HG03469 (cell line): ENCODE results near the gene AP5Z1.
"Not testable (repeated sequence)": the region's sequence is repeated elsewhere in the genome, so short reads cannot be mapped to it uniquely, and the experiment has no call there.

Experiments
- ATAC-seq: cut with Tn5 transposase; IDR thresholded peaks from one replicate; pipeline ENCODE4 v1.9.1; 2021; ENCODE audit warnings: mild to moderate bottlenecking, moderate library complexity, moderate number of reproducible peaks; ENCODE audit not compliant: unreplicated experiment

The AP5Z1 gene

GRCh38 chr7:4787541-4787940 is 12.1 kb downstream of the AP5Z1 start:
- no peak for ATAC-seq

- no peak for ATAC-seq
Measured at GRCh38 chr7:4787947-4788626, 12.7 kb downstream of the AP5Z1 start.

GRCh38 chr7:4788627-4789189 is 13.3 kb downstream of the AP5Z1 start:
- no peak for ATAC-seq

GRCh38 chr7:4789194-4790077 is 14.0 kb downstream of the AP5Z1 start:
- ATAC-seq, result no peak

- no peak for ATAC-seq
Measured at GRCh38 chr7:4790078-4790465, 14.6 kb downstream of the AP5Z1 start.

GRCh38 chr7:4790516-4790991 is 15.1 kb downstream of the AP5Z1 start:
- ATAC-seq, result no peak

- ATAC-seq, result no peak
Measured at GRCh38 chr7:4791101-4791737, 15.8 kb downstream of the AP5Z1 start.

- ATAC-seq, result no peak
Measured at GRCh38 chr7:4791738-4792536, 16.5 kb downstream of the AP5Z1 start.

- no peak for ATAC-seq
Measured at GRCh38 chr7:4792537-4793126, 17.2 kb downstream of the AP5Z1 start.

GRCh38 chr7:4793385-4793993 is 18.1 kb downstream of the AP5Z1 start:
- not testable (repeated sequence) for ATAC-seq

GRCh38 chr7:4794171-4794570 is 18.7 kb downstream of the AP5Z1 start:
- not testable (repeated sequence) for ATAC-seq

- ATAC-seq, result no peak
Measured at GRCh38 chr7:4794591-4795350, 19.3 kb downstream of the AP5Z1 start.

- ATAC-seq, result no peak
Measured at GRCh38 chr7:4796453-4796852, 21.0 kb downstream of the AP5Z1 start.

- ATAC-seq, result no peak
Measured at GRCh38 chr7:4797858-4798705, 22.7 kb downstream of the AP5Z1 start.

GRCh38 chr7:4798706-4799235 is 23.3 kb downstream of the AP5Z1 start:
- ATAC-seq, result no peak

- ATAC-seq, result no peak
Measured at GRCh38 chr7:4799508-4800268, 24.3 kb downstream of the AP5Z1 start.

- no peak for ATAC-seq
Measured at GRCh38 chr7:4800487-4800886, 25.1 kb downstream of the AP5Z1 start.
